ENCODE measurements around the gene PPP1R3E. TPM values are rescaled to one million over a fixed set of nuclear protein-coding genes. Genes with fewer than 3 reads are reported as not detected.

Gene PPP1R3E
- total RNA-seq, 4 donors from 2014 or later: 16.5 to 39.2 (median 21.4) TPM

DNA sequence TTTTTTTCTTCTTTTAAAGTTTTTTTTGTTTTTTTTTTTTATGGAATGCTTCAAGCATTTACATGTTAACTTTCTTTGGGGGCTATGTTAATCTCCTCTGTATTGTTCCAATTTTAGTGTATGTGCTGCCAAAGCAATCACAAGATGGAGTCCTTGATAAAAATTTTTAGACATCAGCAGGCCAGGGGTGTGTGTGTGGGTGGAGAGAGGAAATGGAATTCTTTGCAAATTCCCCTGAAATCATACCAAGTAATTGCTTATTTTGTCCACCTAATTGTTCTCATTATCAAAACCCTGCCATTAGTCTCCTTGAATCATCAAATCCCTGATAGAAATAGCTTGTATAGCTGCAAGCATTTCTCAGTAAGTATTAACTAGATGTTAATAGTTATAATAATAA, 43.2 kb downstream of the PPP1R3E start:
- no peak overlapping the region for H3K4me3 ChIP-seq
- DNase-seq: no peak
- H3K27me3 ChIP-seq: no peaks in the 10 kb centered on the region
- H3K9me3 ChIP-seq: no peaks in the 10 kb centered on the region
- no peaks in the 10 kb centered on the region for H3K4me1 ChIP-seq
- no peaks in the 10 kb centered on the region for H3K36me3 ChIP-seq
- H3K27ac ChIP-seq: no peak overlapping the region
- TF ChIP-seq, protein P1, sequence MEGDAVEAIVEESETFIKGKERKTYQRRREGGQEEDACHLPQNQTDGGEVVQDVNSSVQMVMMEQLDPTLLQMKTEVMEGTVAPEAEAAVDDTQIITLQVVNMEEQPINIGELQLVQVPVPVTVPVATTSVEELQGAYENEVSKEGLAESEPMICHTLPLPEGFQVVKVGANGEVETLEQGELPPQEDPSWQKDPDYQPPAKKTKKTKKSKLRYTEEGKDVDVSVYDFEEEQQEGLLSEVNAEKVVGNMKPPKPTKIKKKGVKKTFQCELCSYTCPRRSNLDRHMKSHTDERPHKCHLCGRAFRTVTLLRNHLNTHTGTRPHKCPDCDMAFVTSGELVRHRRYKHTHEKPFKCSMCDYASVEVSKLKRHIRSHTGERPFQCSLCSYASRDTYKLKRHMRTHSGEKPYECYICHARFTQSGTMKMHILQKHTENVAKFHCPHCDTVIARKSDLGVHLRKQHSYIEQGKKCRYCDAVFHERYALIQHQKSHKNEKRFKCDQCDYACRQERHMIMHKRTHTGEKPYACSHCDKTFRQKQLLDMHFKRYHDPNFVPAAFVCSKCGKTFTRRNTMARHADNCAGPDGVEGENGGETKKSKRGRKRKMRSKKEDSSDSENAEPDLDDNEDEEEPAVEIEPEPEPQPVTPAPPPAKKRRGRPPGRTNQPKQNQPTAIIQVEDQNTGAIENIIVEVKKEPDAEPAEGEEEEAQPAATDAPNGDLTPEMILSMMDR (IDR thresholded peaks at IDR 0.05): no peak
- TF ChIP-seq POLR2A (IDR thresholded peaks at IDR 0.05): no peak

DNA sequence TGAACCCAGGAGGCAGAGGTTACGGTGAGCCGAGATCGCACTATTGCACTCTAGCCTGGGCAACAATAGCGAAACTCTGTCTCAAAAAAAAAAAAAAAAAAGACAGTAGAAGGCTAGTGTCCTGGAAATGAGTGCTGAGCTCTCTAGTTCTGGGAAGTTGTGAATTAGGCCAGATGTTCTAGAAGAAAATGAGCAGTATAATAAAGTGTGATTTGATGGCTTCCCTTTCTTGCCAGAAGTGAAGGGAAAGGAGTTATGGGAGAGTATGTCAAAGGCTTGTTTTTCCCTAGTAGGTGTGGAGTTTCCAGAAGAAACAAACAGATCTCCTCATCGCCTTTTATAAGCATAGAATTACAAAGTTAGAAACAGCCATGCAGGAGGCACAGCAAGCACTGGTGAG, 44.4 kb downstream of the PPP1R3E start:
- no peak for DNase-seq
- Histone ChIP-seq H3K4me1 (no peaks in the 10 kb centered on the region), H3K9me3 (no peaks in the 10 kb centered on the region), H3K27ac (no peak overlapping the region), H3K4me3 (no peak overlapping the region), H3K27me3 (no peaks in the 10 kb centered on the region), H3K36me3 (no peaks in the 10 kb centered on the region)
- TF ChIP-seq, protein P1 (IDR thresholded peaks at IDR 0.05): no peak
- TF ChIP-seq POLR2A (IDR thresholded peaks at IDR 0.05): no peak

DNA sequence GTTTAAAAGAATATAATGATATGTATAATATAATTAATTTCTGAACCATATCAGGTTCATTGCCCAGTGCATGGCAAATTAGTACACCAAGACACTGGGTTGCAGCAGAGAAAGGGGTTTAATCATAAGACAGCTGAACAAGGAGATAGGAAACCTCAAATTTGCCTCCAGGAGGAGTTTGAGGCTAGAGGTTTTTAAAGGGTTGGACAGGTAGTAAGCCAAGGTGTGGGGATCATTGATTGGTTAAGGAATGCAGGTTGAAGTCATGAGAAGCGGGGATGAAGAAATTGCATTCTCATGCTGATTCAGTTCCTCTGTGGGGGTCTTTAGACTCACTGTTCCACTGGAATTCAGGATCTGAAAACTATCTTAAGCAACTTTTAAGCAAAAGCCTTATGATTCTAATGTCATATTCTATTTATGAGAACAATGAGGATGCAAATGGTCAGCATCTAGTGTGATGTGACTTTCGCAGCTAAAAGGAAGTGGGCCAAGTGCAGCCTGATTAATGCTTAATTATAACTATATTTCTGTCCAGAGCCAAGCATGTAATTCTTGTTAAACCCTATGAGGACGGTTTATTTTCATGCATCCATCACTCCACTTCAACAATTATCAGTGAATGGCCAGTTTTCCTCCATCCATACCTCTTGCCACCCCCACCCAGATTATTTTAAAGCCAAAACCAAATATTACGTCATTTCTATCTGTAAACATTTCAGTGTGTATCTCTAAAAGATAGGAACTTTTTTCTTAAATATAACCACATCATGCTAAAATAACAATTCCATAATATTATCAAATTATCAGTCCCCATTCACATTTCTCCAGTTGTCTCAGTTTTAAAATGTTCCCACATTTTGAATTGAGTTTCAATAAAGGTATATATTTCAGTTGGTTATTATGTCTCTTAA, 50.0 kb downstream of the PPP1R3E start:
- Histone ChIP-seq H3K9me3 (no peaks in the 10 kb centered on the region), H3K27me3 (no peaks in the 10 kb centered on the region), H3K4me1 (no peaks in the 10 kb centered on the region), H3K27ac (no peak overlapping the region), H3K4me3 (no peak overlapping the region), H3K36me3 (no peaks in the 10 kb centered on the region)
- DNase-seq: no peak
- TF ChIP-seq, protein P1 (IDR thresholded peaks at IDR 0.05): no peak
- no peak for TF ChIP-seq POLR2A (IDR thresholded peaks at IDR 0.05)

GRCh38 chr14:23252006-23252405, 50.7 kb downstream of the PPP1R3E start:
- Histone ChIP-seq H3K27me3 (no peaks in the 10 kb centered on the region), H3K36me3 (no peaks in the 10 kb centered on the region), H3K27ac (no peak overlapping the region), H3K9me3 (no peaks in the 10 kb centered on the region), H3K4me3 (no peak overlapping the region), H3K4me1 (no peaks in the 10 kb centered on the region)
- DNase-seq: no peak
- TF ChIP-seq, protein P1 (IDR thresholded peaks at IDR 0.05): no peak
- TF ChIP-seq POLR2A (IDR thresholded peaks at IDR 0.05): no peak

DNA sequence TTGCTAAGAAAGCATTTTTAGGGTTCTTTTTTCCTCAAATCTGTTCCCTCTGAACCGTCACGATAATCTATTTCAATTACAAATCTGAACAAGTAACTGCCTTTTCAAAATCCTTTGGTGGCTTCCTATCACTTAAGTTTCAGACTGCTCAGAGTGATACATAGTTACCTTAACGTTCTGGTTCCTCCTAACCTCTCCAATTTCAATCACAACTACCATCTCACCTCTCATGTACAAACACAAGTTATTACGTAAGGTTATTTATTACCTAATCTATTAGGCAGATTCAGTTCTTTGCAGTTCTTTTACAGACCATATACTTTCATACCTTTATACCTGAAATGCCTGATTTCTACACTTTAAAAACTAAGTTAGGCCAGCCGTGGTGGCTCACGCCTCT, 52.8 kb downstream of the PPP1R3E start:
- Histone ChIP-seq H3K27me3 (no peaks in the 10 kb centered on the region), H3K27ac (no peak overlapping the region), H3K4me1 (no peaks in the 10 kb centered on the region), H3K4me3 (no peak overlapping the region), H3K9me3 (no peaks in the 10 kb centered on the region), H3K36me3 (no peaks in the 10 kb centered on the region)
- no peak for TF ChIP-seq POLR2A (IDR thresholded peaks at IDR 0.05)
- TF ChIP-seq, protein P1 (IDR thresholded peaks at IDR 0.05): no peak
- DNase-seq: no peak

All from Peyer's patch (tissue), 4 donors.